ENCODE data around the gene PRKCI.
"Not testable (repeated sequence)": the region's sequence is repeated elsewhere in the genome, so short reads cannot be mapped to it uniquely, and the experiment has no call there.

Gene PRKCI

GRCh38 chr3:170267793-170268192, 45.6 kb downstream of the PRKCI start:
- Histone ChIP-seq H3K4me1 (ENCODE audit: insufficient read depth, low read length) (no peaks in the 10 kb centered on the region), H4K20me1 (ENCODE audit: insufficient read depth, low read length) (no peaks in the 10 kb centered on the region), H2AFZ (ENCODE audit: low read depth, low read length) (no peak overlapping the region), H3K79me2 (ENCODE audit: insufficient read depth, low read length) (no peaks in the 10 kb centered on the region), H3K9me3 (ENCODE audit: insufficient read depth, low read length, severe bottlenecking) (no peaks in the 10 kb centered on the region), H3K9ac (ENCODE audit: low read depth, low read length) (no peak overlapping the region), H3K4me3 (ENCODE audit: low read depth in 1 of 2, low read length in 2 of 2) (no peak overlapping the region), H3K27ac (ENCODE audit: low read length) (no peak overlapping the region), H3K4me2 (ENCODE audit: insufficient read depth, low read length) (no peak overlapping the region), H3K36me3 (ENCODE audit: insufficient read depth, low read length) (peaks cover 40% of the 10 kb centered on the region), H3K27me3 (ENCODE audit: insufficient read depth, low read length, poor library complexity) (no peaks in the 10 kb centered on the region)
- no peak for DNase-seq
- no peak for TF ChIP-seq EZH2 (IDR thresholded peaks at IDR 0.05; ENCODE audit: borderline replicate concordance, low read depth, low read length, severe bottlenecking)
- no peak for TF ChIP-seq CTCF (IDR thresholded peaks at IDR 0.05; ENCODE audit: borderline replicate concordance, extremely low read depth, low read length, poor library complexity, severe bottlenecking)
- no peak for ATAC-seq (ENCODE audit: insufficient read depth, low read depth)

GRCh38 chr3:170269673-170270254, 47.5 kb downstream of the PRKCI start:
- H3K36me3 ChIP-seq (ENCODE audit: insufficient read depth, low read length), result peaks cover 33% of the 10 kb centered on the region
- not testable (repeated sequence) for H3K27me3 ChIP-seq (ENCODE audit: insufficient read depth, low read length, poor library complexity); H3K9ac ChIP-seq (ENCODE audit: low read depth, low read length)

GRCh38 chr3:170270282-170270881, 48.2 kb downstream of the PRKCI start:
- Histone ChIP-seq H2AFZ (ENCODE audit: low read depth, low read length) (no peak overlapping the region), H3K9me3 (ENCODE audit: insufficient read depth, low read length, severe bottlenecking) (no peaks in the 10 kb centered on the region), H3K9ac (ENCODE audit: low read depth, low read length) (no peak overlapping the region), H3K27ac (ENCODE audit: low read length) (no peak overlapping the region), H3K4me1 (ENCODE audit: insufficient read depth, low read length) (no peaks in the 10 kb centered on the region), H3K4me3 (ENCODE audit: low read depth in 1 of 2, low read length in 2 of 2) (no peak overlapping the region), H4K20me1 (ENCODE audit: insufficient read depth, low read length) (no peaks in the 10 kb centered on the region), H3K4me2 (ENCODE audit: insufficient read depth, low read length) (no peak overlapping the region), H3K36me3 (ENCODE audit: insufficient read depth, low read length) (peaks cover 31% of the 10 kb centered on the region), H3K79me2 (ENCODE audit: insufficient read depth, low read length) (no peaks in the 10 kb centered on the region), H3K27me3 (ENCODE audit: insufficient read depth, low read length, poor library complexity) (no peaks in the 10 kb centered on the region)
- ATAC-seq (ENCODE audit: insufficient read depth, low read depth) (no peak), DNase-seq (no peak)
- TF ChIP-seq EZH2 (IDR thresholded peaks at IDR 0.05; ENCODE audit: borderline replicate concordance, low read depth, low read length, severe bottlenecking) (no peak), CTCF (IDR thresholded peaks at IDR 0.05; ENCODE audit: borderline replicate concordance, extremely low read depth, low read length, poor library complexity, severe bottlenecking) (no peak)

More at GRCh38 chr3:170269673-170270254, 47.5 kb downstream of the PRKCI start:
- not testable (repeated sequence) for H3K4me3 ChIP-seq (ENCODE audit: low read depth in 1 of 2, low read length in 2 of 2); H3K79me2 ChIP-seq (ENCODE audit: insufficient read depth, low read length); H2AFZ ChIP-seq (ENCODE audit: low read depth, low read length); H3K4me2 ChIP-seq (ENCODE audit: insufficient read depth, low read length); ATAC-seq (ENCODE audit: insufficient read depth, low read depth); H3K9me3 ChIP-seq (ENCODE audit: insufficient read depth, low read length, severe bottlenecking); H3K4me1 ChIP-seq (ENCODE audit: insufficient read depth, low read length); H3K27ac ChIP-seq (ENCODE audit: low read length); H4K20me1 ChIP-seq (ENCODE audit: insufficient read depth, low read length); DNase-seq

- no peak overlapping the region for H3K4me2 ChIP-seq (ENCODE audit: insufficient read depth, low read length)
- no peak overlapping the region for H2AFZ ChIP-seq (ENCODE audit: low read depth, low read length)
- DNase-seq, result no peak
- no peak for ATAC-seq (ENCODE audit: insufficient read depth, low read depth)
- H3K4me3 ChIP-seq (ENCODE audit: low read depth in 1 of 2, low read length in 2 of 2), result no peak overlapping the region
- peaks cover 22% of the 10 kb centered on the region for H3K4me1 ChIP-seq (ENCODE audit: insufficient read depth, low read length)
- peaks cover 24% of the 10 kb centered on the region; the same call in 1 of the 2 replicates for H3K36me3 ChIP-seq (ENCODE audit: insufficient read depth, low read length)
- no peaks in the 10 kb centered on the region for H3K9me3 ChIP-seq (ENCODE audit: insufficient read depth, low read length, severe bottlenecking)
- no peaks in the 10 kb centered on the region for H4K20me1 ChIP-seq (ENCODE audit: insufficient read depth, low read length)
- H3K9ac ChIP-seq (ENCODE audit: low read depth, low read length), result no peak overlapping the region
- TF ChIP-seq CTCF (IDR thresholded peaks at IDR 0.05; ENCODE audit: borderline replicate concordance, extremely low read depth, low read length, poor library complexity, severe bottlenecking), result no peak
- no peak for TF ChIP-seq EZH2 (IDR thresholded peaks at IDR 0.05; ENCODE audit: borderline replicate concordance, low read depth, low read length, severe bottlenecking)
- no peak overlapping the region for H3K27ac ChIP-seq (ENCODE audit: low read length)
- H3K79me2 ChIP-seq (ENCODE audit: insufficient read depth, low read length), result no peaks in the 10 kb centered on the region
- no peaks in the 10 kb centered on the region for H3K27me3 ChIP-seq (ENCODE audit: insufficient read depth, low read length, poor library complexity)
Measured at GRCh38 chr3:170274641-170275040, 52.4 kb downstream of the PRKCI start.

All from DND-41 (cell line).